ENCODE results near the gene DLG2. TPM values are rescaled to one million over a fixed set of nuclear protein-coding genes. Genes with fewer than 3 reads are reported as not detected.

The DLG2 gene
- total and polyA plus RNA-seq, 2 donors (not counting 3 experiments of a cell fraction or from before 2014, with no cell fraction given) = 0.15 to 1.1 TPM

- Histone ChIP-seq H2AFZ (ENCODE audit: low read depth, low read length) (no peak overlapping the region), H3K9ac (replicated peaks; ENCODE audit: extremely low read depth, insufficient read depth, low read length) (no peak overlapping the region), H3K4me3 (replicated peaks in 1 of 3; ENCODE audit: insufficient read depth in 1 of 3, low read depth in 1 of 3, low read length in 3 of 3) (no peak overlapping the region), H3K4me2 (ENCODE audit: insufficient read depth, low read length) (no peak overlapping the region), H3K9me3 (replicated peaks; ENCODE audit: control insufficient read depth, insufficient read depth, low read length) (no peaks in the 10 kb centered on the region), H3K27ac (ENCODE audit: insufficient read depth, low read depth, low read length) (no peak overlapping the region), H3K9me1 (replicated peaks; ENCODE audit: control insufficient read depth, extremely low read depth, insufficient read depth, low read length) (no peaks in the 10 kb centered on the region), H4K20me1 (replicated peaks; ENCODE audit: control insufficient read depth, extremely low read depth, insufficient read depth, low read length) (no peaks in the 10 kb centered on the region), H3K36me3 (ENCODE audit: control insufficient read depth in 2 of 2, extremely low read depth in 1 of 2, insufficient read depth in 2 of 2, low read length in 2 of 2) (no peaks in the 10 kb centered on the region), H3K79me2 (ENCODE audit: control insufficient read depth, insufficient read depth, low read length) (no peaks in the 10 kb centered on the region), H3K27me3 (ENCODE audit: control insufficient read depth in 2 of 2, insufficient read depth in 2 of 2, low read length in 2 of 2) (no peaks in the 10 kb centered on the region), H3K4me1 (ENCODE audit: control insufficient read depth, extremely low read depth, insufficient read depth, low read length) (no peaks in the 10 kb centered on the region)
- ChIA-PET CTCF (no interaction called here), POLR2A (no interaction called here)
- BruUV-seq (replicated peaks) = no TSS peak
- TF ChIP-seq POLR2AphosphoS5 (IDR thresholded peaks at IDR 0.05; ENCODE audit: insufficient read depth, low read depth, low read length) (no peak), GATA2 (IDR thresholded peaks at IDR 0.05; ENCODE audit: insufficient read depth, insufficient read length, low read depth, low read length) (no peak), POLR2A (IDR thresholded peaks at IDR 0.05; ENCODE audit: low read depth, low read length) (no peak), MAX (IDR thresholded peaks at IDR 0.05; ENCODE audit: insufficient read depth, insufficient read length) (no peak), FOS (IDR thresholded peaks at IDR 0.05; ENCODE audit: borderline replicate concordance, insufficient read depth, low read length) (no peak), MYC (IDR thresholded peaks at IDR 0.05; ENCODE audit: low read depth, low read length) (no peak), JUN (IDR thresholded peaks at IDR 0.05; ENCODE audit: borderline replicate concordance, insufficient read depth, insufficient read length, low read depth) (no peak), CTCF (IDR thresholded peaks at IDR 0.05; ENCODE audit: extremely low read depth in 1 of 2, insufficient read depth in 1 of 2, low read depth in 1 of 2, low read length in 2 of 2) (no peak), EZH2 (IDR thresholded peaks at IDR 0.05; ENCODE audit: borderline replicate concordance, low read depth, low read length, severe bottlenecking) (no peak)
- DNase-seq (ENCODE audit: low read depth, low spot score) (no peak), FAIRE-seq (no peak)
- dilution Hi-C loops (cut with MboI; ENCODE audit: extremely low pct_ligation_motif_present, low sequenced_read_pairs) (no loop called here), intact Hi-C loops (cut with micrococcal nuclease) (no loop called here)
These were observed 1489.2 kb downstream of the DLG2 start for GRCh38 chr11:84137960-84138359.
